ENCODE results near the gene FAM168A. TPM values are rescaled to one million over a fixed set of nuclear protein-coding genes. Genes with fewer than 3 reads are reported as not detected.

The FAM168A gene
- total RNA-seq, 4 donors from 2014 or later, result 17.7 to 40.1 (median 22.2) TPM

GRCh38 chr11:73430326-73430725 lies 167.6 kb downstream of the FAM168A start:
- H3K4me1 ChIP-seq, result no peaks in the 10 kb centered on the region
- DNase-seq (ENCODE audit: low spot score in 2 of 2), result no peak
- no peak overlapping the region for H3K27ac ChIP-seq
- no peak overlapping the region for H3K4me3 ChIP-seq
- WGBS, result 85% methylated on average over 4 of the region's 4 CpGs
- H3K27me3 ChIP-seq, result no peaks in the 10 kb centered on the region
- H3K9me3 ChIP-seq, result no peaks in the 10 kb centered on the region
- no peak for TF ChIP-seq EP300 (IDR thresholded peaks at IDR 0.05)
- no peaks in the 10 kb centered on the region for H3K36me3 ChIP-seq

GRCh38 chr11:73429121-73429750 lies 168.7 kb downstream of the FAM168A start:
- no peaks in the 10 kb centered on the region for H3K27me3 ChIP-seq
- H3K9me3 ChIP-seq, result no peaks in the 10 kb centered on the region
- no peaks in the 10 kb centered on the region for H3K36me3 ChIP-seq
- DNase-seq (ENCODE audit: low spot score in 2 of 2), result no peak
- H3K4me3 ChIP-seq, result no peak overlapping the region
- H3K4me1 ChIP-seq, result no peaks in the 10 kb centered on the region
- WGBS, result 75% methylated on average over 5 of the region's 5 CpGs
- no peak overlapping the region for H3K27ac ChIP-seq
- TF ChIP-seq POLR2AphosphoS5 (IDR thresholded peaks at IDR 0.05) (no peak), POLR2A (IDR thresholded peaks at IDR 0.05) (no peak), CTCF (IDR thresholded peaks at IDR 0.05) (no peak), EP300 (IDR thresholded peaks at IDR 0.05) (no peak)

- Histone ChIP-seq H3K4me3 (no peak overlapping the region), H3K27ac (no peak overlapping the region), H3K9me3 (no peaks in the 10 kb centered on the region), H3K27me3 (no peaks in the 10 kb centered on the region), H3K4me1 (no peaks in the 10 kb centered on the region), H3K36me3 (no peaks in the 10 kb centered on the region)
- no peak for DNase-seq (ENCODE audit: low spot score in 2 of 2)
- TF ChIP-seq EP300 (IDR thresholded peaks at IDR 0.05) (no peak), POLR2AphosphoS5 (IDR thresholded peaks at IDR 0.05) (no peak), POLR2A (IDR thresholded peaks at IDR 0.05) (no peak), CTCF (IDR thresholded peaks at IDR 0.05) (no peak)
Observed at GRCh38 chr11:73428699-73429098, 169.2 kb downstream of the FAM168A start.

GRCh38 chr11:73428227-73428626 lies 169.7 kb downstream of the FAM168A start:
- TF ChIP-seq CTCF (IDR thresholded peaks at IDR 0.05) (no peak), EP300 (IDR thresholded peaks at IDR 0.05) (no peak), POLR2AphosphoS5 (IDR thresholded peaks at IDR 0.05) (no peak)
- Histone ChIP-seq H3K4me1 (no peaks in the 10 kb centered on the region), H3K4me3 (no peak overlapping the region), H3K27me3 (no peaks in the 10 kb centered on the region), H3K36me3 (no peaks in the 10 kb centered on the region), H3K27ac (no peak overlapping the region), H3K9me3 (no peaks in the 10 kb centered on the region)
- no peak for DNase-seq (ENCODE audit: low spot score in 2 of 2)

GRCh38 chr11:73426219-73426850 lies 171.6 kb downstream of the FAM168A start:
- Histone ChIP-seq H3K4me1 (no peaks in the 10 kb centered on the region), H3K36me3 (no peaks in the 10 kb centered on the region), H3K9me3 (no peaks in the 10 kb centered on the region), H3K27me3 (no peaks in the 10 kb centered on the region), H3K27ac (no peak overlapping the region), H3K4me3 (no peak overlapping the region)
- DNase-seq (ENCODE audit: low spot score in 2 of 2), result no peak
- TF ChIP-seq POLR2AphosphoS5 (IDR thresholded peaks at IDR 0.05) (no peak), POLR2A (IDR thresholded peaks at IDR 0.05) (no peak), EP300 (IDR thresholded peaks at IDR 0.05) (no peak), CTCF (IDR thresholded peaks at IDR 0.05) (no peak)
- 91% methylated on average over 2 of the region's 2 CpGs for WGBS
